Keratinocyte (primary cell): ENCODE data around the gene CTIF. TPM values are rescaled to one million over a fixed set of nuclear protein-coding genes. Genes with fewer than 3 reads are reported as not detected.

Experiments
- DNase-seq: peaks from one replicate; pipeline ENCODE4 v3.0.0-alpha.2; 2011; ENCODE audit warnings: low read depth, missing footprints, low spot score
- FAIRE-seq: peaks from 2 replicates; lab custom pipeline; 2011; peaks lifted over from hg19 to GRCh38; lab: Jason Lieb, UNC
- H2AFZ ChIP-seq: 2 replicates; pipeline ENCODE4 v1.6.0; 2012; ENCODE audit warnings: low read length, control low read depth, inconsistent platforms; ENCODE audit not compliant: control insufficient read depth
- H3K27ac ChIP-seq: 2 replicates; pipeline ENCODE4 v1.5.1; 2011; ENCODE audit warnings: low read length; ENCODE audit not compliant: control insufficient read depth, insufficient read depth
- H3K27me3 ChIP-seq: 3 replicates; pipeline ENCODE4 v1.6.0; 2011; ENCODE audit warnings: low read length; ENCODE audit not compliant: control insufficient read depth, insufficient read depth; ENCODE audit errors: extremely low read depth
- H3K36me3 ChIP-seq, 2 experiments: 2 replicates in 1 of 2; 3 replicates in 1 of 2; pipeline ENCODE4 v1.5.1; 2011; ENCODE audit warnings: low read length in 2 of 2, mild to moderate bottlenecking in 1 of 2; ENCODE audit not compliant: control insufficient read depth in 2 of 2, insufficient read depth in 2 of 2; ENCODE audit errors: extremely low read depth in 1 of 2
- H3K4me1 ChIP-seq: 3 replicates; pipeline ENCODE4 v1.5.1; 2011; ENCODE audit warnings: low read length; ENCODE audit not compliant: control insufficient read depth, insufficient read depth; ENCODE audit errors: extremely low read depth
- H3K4me2 ChIP-seq: 3 replicates; pipeline ENCODE4 v1.6.0; 2011; ENCODE audit warnings: low read depth, low read length; ENCODE audit not compliant: control insufficient read depth, insufficient read depth; ENCODE audit errors: extremely low read depth
- H3K4me3 ChIP-seq, 3 experiments: fragments of 200-600 bp in 1 of 3; sonication (generic) in 1 of 3; 2 replicates in 2 of 3; 3 replicates in 1 of 3; pipeline ENCODE4 v1.5.1; 2011 to 2016; ENCODE audit warnings: low read length in 3 of 3, mild to moderate bottlenecking in 3 of 3, control low read depth in 2 of 3, inconsistent platforms in 1 of 3, low read depth in 1 of 3, mixed read lengths in 1 of 3, mixed run types in 1 of 3, moderate library complexity in 1 of 3; ENCODE audit not compliant: control insufficient read depth in 2 of 3, insufficient read depth in 2 of 3; ENCODE audit errors: extremely low read depth in 1 of 3
- H3K79me2 ChIP-seq: 2 replicates; pipeline ENCODE4 v1.6.0; 2012; ENCODE audit warnings: low read length; ENCODE audit not compliant: control insufficient read depth, insufficient read depth
- H3K9ac ChIP-seq: 3 replicates; pipeline ENCODE4 v1.6.0; 2011; ENCODE audit warnings: low read length; ENCODE audit not compliant: control insufficient read depth, insufficient read depth; ENCODE audit errors: extremely low read depth
- H3K9me1 ChIP-seq: 3 replicates; pipeline ENCODE4 v1.6.0; 2011; ENCODE audit warnings: low read length; ENCODE audit not compliant: control insufficient read depth, insufficient read depth; ENCODE audit errors: extremely low read depth
- H3K9me3 ChIP-seq: 2 replicates; pipeline ENCODE4 v1.5.1; 2012; ENCODE audit warnings: low read depth, low read length; ENCODE audit not compliant: control insufficient read depth
- H4K20me1 ChIP-seq: 3 replicates; pipeline ENCODE4 v1.6.0; 2011; ENCODE audit warnings: low read length; ENCODE audit not compliant: control insufficient read depth, insufficient read depth; ENCODE audit errors: extremely low read depth
- EZH2 ChIP-seq: IDR thresholded peaks from one replicate; pipeline ENCODE4 v1.6.1; 2012; ENCODE audit warnings: inconsistent platforms, mild to moderate bottlenecking, low read length, moderate library complexity
- dilution Hi-C: fragments of 300-500 bp; cut with MboI; formaldehyde crosslinking; loops from one replicate; pipeline ENCODE4 v1.7.0; 2020; ENCODE audit warnings: low sequenced_read_pairs; ENCODE audit not compliant: extremely low pct_ligation_motif_present
- polyA plus RNA-seq, 5 experiments: library from polyadenylated mRNA; depleted of rRNA in 3 of 5; stranded (reverse) in 3 of 5; stranded (forward) in 1 of 5; unstranded in 1 of 5; fragments of >200 nt; gene quantifications; 1 replicate in 1 of 5; 2 replicates in 3 of 5; 3 replicates in 1 of 5; pipeline versions ENCODE4 v1.2.1 to v1.2.3, GENCODE V29; 2011 to 2012; ENCODE audit warnings: missing spikeins in 2 of 5, low read depth in 1 of 5, low replicate concordance in 1 of 5
- TF ChIP-seq, protein P1 (sequence below), 3 experiments: IDR thresholded peaks in 1 of 3; conservative IDR thresholded peaks in 1 of 3; optimal IDR thresholded peaks in 1 of 3; 2 replicates in 2 of 3; 3 replicates in 1 of 3; pipeline versions ENCODE3 to v1.5.1; 2011; ENCODE audit warnings: low read length in 3 of 3, mild to moderate bottlenecking in 3 of 3, moderate library complexity in 2 of 3, control low read depth in 1 of 3, inconsistent platforms in 1 of 3; ENCODE audit not compliant: insufficient read depth in 2 of 3; ENCODE audit errors: extremely low read depth in 1 of 3

The CTIF gene
- polyA plus RNA-seq, 1 donor (not counting 4 experiments of a cell fraction or from before 2014, with no cell fraction given) = 15.0 TPM

DNA sequence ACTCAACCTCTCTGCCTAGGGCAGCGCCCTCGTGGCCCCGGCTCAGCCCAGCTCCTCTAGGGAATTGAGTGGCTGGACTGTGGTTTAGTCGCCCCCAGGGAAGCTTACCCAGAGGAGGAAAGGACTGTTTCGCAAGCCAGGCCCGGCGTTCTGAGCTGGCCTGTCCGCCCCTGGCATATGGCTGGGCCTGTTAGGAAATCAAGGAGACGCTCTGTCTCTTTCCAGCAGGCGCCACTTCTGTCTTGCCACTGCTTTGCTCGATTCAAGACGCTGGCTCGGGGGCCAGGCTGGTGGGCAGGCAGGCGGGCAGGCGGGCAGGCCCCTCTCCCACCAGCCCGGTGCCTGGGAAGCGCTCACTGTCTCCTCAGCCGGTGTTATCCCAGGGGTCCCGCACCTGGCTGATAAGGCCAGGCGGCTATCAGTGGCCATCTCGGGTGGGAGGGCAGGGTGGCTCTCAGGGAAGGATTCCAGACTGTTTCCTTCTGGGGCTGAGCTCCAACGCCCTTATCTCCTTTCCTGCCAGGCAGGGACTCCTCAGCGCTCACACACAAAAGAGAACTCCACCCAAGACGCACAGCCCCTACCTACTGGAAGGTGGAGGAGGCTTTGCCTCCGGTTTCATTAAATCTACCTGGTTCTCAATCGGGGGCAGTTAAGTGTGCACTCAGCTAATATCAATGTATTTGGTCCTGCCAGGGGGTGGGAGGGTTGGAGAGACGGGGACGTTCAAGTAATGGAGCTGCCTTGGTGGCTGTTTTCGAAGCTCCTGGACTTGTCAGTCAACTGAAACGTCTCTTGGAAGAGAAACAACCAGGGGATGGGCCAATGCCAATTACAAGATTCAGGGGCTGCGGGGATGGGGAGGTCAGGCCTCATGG lies 302.8 kb downstream of the CTIF start:
- Histone ChIP-seq H3K9me1 (peaks cover 2% of the 10 kb centered on the region), H3K9me3 (no peaks in the 10 kb centered on the region), H4K20me1 (no peaks in the 10 kb centered on the region), H3K4me2 (no peak overlapping the region), H3K79me2 (no peaks in the 10 kb centered on the region), H3K4me3 (no peak overlapping the region), H3K27me3 (no peaks in the 10 kb centered on the region), H2AFZ (no peak overlapping the region), H3K27ac (no peak overlapping the region), H3K9ac (no peak overlapping the region), H3K36me3 (no peaks in the 10 kb centered on the region), H3K4me1 (peaks cover 29% of the 10 kb centered on the region)
- no peak for DNase-seq
- dilution Hi-C loops = no loop called here
- FAIRE-seq = no peak
- TF ChIP-seq, protein P1, sequence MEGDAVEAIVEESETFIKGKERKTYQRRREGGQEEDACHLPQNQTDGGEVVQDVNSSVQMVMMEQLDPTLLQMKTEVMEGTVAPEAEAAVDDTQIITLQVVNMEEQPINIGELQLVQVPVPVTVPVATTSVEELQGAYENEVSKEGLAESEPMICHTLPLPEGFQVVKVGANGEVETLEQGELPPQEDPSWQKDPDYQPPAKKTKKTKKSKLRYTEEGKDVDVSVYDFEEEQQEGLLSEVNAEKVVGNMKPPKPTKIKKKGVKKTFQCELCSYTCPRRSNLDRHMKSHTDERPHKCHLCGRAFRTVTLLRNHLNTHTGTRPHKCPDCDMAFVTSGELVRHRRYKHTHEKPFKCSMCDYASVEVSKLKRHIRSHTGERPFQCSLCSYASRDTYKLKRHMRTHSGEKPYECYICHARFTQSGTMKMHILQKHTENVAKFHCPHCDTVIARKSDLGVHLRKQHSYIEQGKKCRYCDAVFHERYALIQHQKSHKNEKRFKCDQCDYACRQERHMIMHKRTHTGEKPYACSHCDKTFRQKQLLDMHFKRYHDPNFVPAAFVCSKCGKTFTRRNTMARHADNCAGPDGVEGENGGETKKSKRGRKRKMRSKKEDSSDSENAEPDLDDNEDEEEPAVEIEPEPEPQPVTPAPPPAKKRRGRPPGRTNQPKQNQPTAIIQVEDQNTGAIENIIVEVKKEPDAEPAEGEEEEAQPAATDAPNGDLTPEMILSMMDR (optimal IDR thresholded peaks at IDR 0.05 in 1 of 3, IDR thresholded peaks at IDR 0.05 in 1 of 3, conservative IDR thresholded peaks at IDR 0.05 in 1 of 3; ENCODE audit: extremely low read depth in 1 of 3, insufficient read depth in 2 of 3, low read length in 3 of 3) = no peak
- TF ChIP-seq EZH2 = no peak

DNA sequence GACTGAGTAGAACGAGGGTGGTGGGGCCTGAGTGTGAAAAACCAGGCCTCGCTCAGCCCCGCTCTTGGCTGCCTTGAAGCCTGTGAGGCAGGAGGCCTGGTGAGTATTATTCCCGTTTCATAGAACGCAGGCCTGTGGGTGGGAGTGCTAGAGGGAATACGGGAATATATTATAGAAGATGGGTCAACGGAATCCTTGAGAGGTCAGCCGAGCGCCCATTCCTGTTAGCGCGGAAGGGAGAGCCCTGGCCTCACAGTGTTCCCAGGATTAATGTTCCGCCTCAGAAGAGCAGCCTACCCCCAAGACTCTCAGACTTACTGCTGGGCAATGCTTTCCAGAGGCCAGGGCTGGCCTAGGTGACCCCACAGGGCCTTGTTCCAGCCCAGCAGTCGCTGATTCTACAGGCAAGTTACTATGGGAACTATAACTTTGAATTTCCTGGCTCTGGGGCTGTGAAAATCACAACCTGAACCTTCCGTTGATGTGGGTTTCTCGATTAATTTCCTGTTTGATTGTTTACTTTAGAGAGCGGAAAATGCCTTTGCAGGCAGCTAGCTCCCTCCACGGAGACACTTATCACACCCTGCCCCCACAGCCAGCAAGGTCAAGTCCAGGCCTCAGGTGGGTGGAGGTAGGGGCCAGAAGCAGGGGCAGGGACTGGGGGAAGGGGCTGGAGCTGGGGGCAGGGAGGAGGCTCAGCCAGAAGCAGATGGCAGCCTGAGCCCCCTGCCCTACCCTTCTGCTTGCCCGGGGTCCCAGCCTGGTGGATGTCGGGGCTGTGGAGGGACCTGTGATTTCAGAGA lies 303.6 kb downstream of the CTIF start:
- no peaks in the 10 kb centered on the region for H3K36me3 ChIP-seq
- peaks cover 2% of the 10 kb centered on the region for H3K9me1 ChIP-seq
- H3K4me2 ChIP-seq = no peak overlapping the region
- no peak for DNase-seq
- no peak for FAIRE-seq
- H3K27ac ChIP-seq = no peak overlapping the region
- dilution Hi-C loops = no loop called here
- H3K4me1 ChIP-seq = peaks cover 29% of the 10 kb centered on the region
- no peak overlapping the region for H3K4me3 ChIP-seq
- no peaks in the 10 kb centered on the region for H3K79me2 ChIP-seq
- H3K9me3 ChIP-seq = no peaks in the 10 kb centered on the region
- TF ChIP-seq, protein P1 (optimal IDR thresholded peaks at IDR 0.05 in 1 of 3, IDR thresholded peaks at IDR 0.05 in 1 of 3, conservative IDR thresholded peaks at IDR 0.05 in 1 of 3; ENCODE audit: extremely low read depth in 1 of 3, insufficient read depth in 2 of 3, low read length in 3 of 3) = no peak
- no peak overlapping the region for H2AFZ ChIP-seq
- no peaks in the 10 kb centered on the region for H4K20me1 ChIP-seq
- no peaks in the 10 kb centered on the region for H3K27me3 ChIP-seq
- no peak overlapping the region for H3K9ac ChIP-seq
